ENCODE results near the gene KCNQ5.

KCNQ5 gene

GRCh38 chr6:72740135-72740534 lies 118.3 kb downstream of the KCNQ5 start:
- DNase-seq (ENCODE audit: low read depth in 2 of 2), result no peak

GRCh38 chr6:72741083-72741482 lies 119.2 kb downstream of the KCNQ5 start:
- no peak for DNase-seq (ENCODE audit: low read depth in 2 of 2)

GRCh38 chr6:72742001-72742673 lies 120.3 kb downstream of the KCNQ5 start:
- no peak for DNase-seq (ENCODE audit: low read depth in 2 of 2)

- no peak for DNase-seq (ENCODE audit: low read depth in 2 of 2)
These were observed 124.4 kb downstream of the KCNQ5 start for GRCh38 chr6:72746276-72746675.

- DNase-seq (ENCODE audit: low read depth in 2 of 2), result no peak
These were observed 126.9 kb downstream of the KCNQ5 start for GRCh38 chr6:72748759-72749158.

GRCh38 chr6:72755752-72756151 lies 133.9 kb downstream of the KCNQ5 start:
- no peak for DNase-seq (ENCODE audit: low read depth in 2 of 2)

- no peak for DNase-seq (ENCODE audit: low read depth in 2 of 2)
These were observed 135.2 kb downstream of the KCNQ5 start for GRCh38 chr6:72757048-72757447.

- DNase-seq (ENCODE audit: low read depth in 2 of 2), result no peak
These were observed 136.1 kb downstream of the KCNQ5 start for GRCh38 chr6:72757926-72758325.

- no peak for DNase-seq (ENCODE audit: low read depth in 2 of 2)
These were observed 137.0 kb downstream of the KCNQ5 start for GRCh38 chr6:72758901-72759300.

- DNase-seq (ENCODE audit: low read depth in 2 of 2), result no peak
These were observed 138.4 kb downstream of the KCNQ5 start for GRCh38 chr6:72760114-72760793.

GRCh38 chr6:72761761-72762160 lies 139.9 kb downstream of the KCNQ5 start:
- DNase-seq (ENCODE audit: low read depth in 2 of 2), result no peak

- DNase-seq (ENCODE audit: low read depth in 2 of 2), result no peak
These were observed 147.7 kb downstream of the KCNQ5 start for GRCh38 chr6:72769459-72770125.

- DNase-seq (ENCODE audit: low read depth in 2 of 2), result no peak
These were observed 149.1 kb downstream of the KCNQ5 start for GRCh38 chr6:72770959-72771358.

- DNase-seq (ENCODE audit: low read depth in 2 of 2), result no peak
These were observed 154.6 kb downstream of the KCNQ5 start for GRCh38 chr6:72776456-72776855.

- DNase-seq (ENCODE audit: low read depth in 2 of 2), result no peak
These were observed 159.8 kb downstream of the KCNQ5 start for GRCh38 chr6:72781624-72782023.

GRCh38 chr6:72783035-72783434 lies 161.2 kb downstream of the KCNQ5 start:
- DNase-seq (ENCODE audit: low read depth in 2 of 2), result no peak

- DNase-seq (ENCODE audit: low read depth in 2 of 2), result no peak
These were observed 161.8 kb downstream of the KCNQ5 start for GRCh38 chr6:72783666-72784065.

- DNase-seq (ENCODE audit: low read depth in 2 of 2), result no peak
These were observed 162.2 kb downstream of the KCNQ5 start for GRCh38 chr6:72784071-72784470.

- DNase-seq (ENCODE audit: low read depth in 2 of 2), result no peak
These were observed 162.7 kb downstream of the KCNQ5 start for GRCh38 chr6:72784581-72784980.

- DNase-seq (ENCODE audit: low read depth in 2 of 2), result no peak
These were observed 165.6 kb downstream of the KCNQ5 start for GRCh38 chr6:72787391-72788031.

GRCh38 chr6:72788188-72788587 lies 166.3 kb downstream of the KCNQ5 start:
- no peak for DNase-seq (ENCODE audit: low read depth in 2 of 2)

- no peak for DNase-seq (ENCODE audit: low read depth in 2 of 2)
These were observed 167.3 kb downstream of the KCNQ5 start for GRCh38 chr6:72789145-72789544.

GRCh38 chr6:72792692-72793091 lies 170.8 kb downstream of the KCNQ5 start:
- no peak for DNase-seq (ENCODE audit: low read depth in 2 of 2)

Measured in activated CD4-positive, alpha-beta T cell treated with anti-CD3 and anti-CD28 coated beads for 24 hours (primary cell).